ENCODE measurements around the gene VGLL3. TPM values are rescaled to one million over a fixed set of nuclear protein-coding genes. Genes with fewer than 3 reads are reported as not detected.

VGLL3 gene
- total and polyA plus RNA-seq, 2 experiments from 2014 or later = 0.06 to 0.29 TPM

DNA sequence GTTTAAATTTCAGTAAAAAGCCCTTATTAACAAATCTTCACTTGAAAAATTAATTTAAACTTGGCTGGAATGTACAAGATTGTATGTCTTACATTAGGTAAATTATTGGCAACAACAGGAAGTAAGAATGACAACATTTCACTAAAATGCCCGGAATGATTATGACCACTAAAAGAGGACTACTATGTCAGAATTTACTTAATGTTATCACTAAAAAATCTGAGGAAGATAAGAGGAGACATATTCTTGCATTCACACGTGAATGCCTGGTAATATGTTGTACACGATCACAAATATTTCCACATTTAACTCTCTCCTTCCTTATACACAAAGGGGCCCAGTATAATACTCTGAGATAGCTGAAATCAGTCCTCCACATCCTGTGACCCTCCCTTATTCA lies 29.7 kb downstream of the VGLL3 start:
- no peak overlapping the region for H3K4me3 ChIP-seq
- no peaks in the 10 kb centered on the region for H3K36me3 ChIP-seq
- no peaks in the 10 kb centered on the region for H3K27me3 ChIP-seq
- no peaks in the 10 kb centered on the region for H3K4me1 ChIP-seq (ENCODE audit: low read depth)
- H3K9me3 ChIP-seq (ENCODE audit: low read depth) = no peaks in the 10 kb centered on the region
- DNase-seq (ENCODE audit: low read depth in 1 of 2, low spot score in 1 of 2) = peak in 1 of 2 donors; percentile 32
- no peak overlapping the region for H3K27ac ChIP-seq
- TF ChIP-seq, protein P1, sequence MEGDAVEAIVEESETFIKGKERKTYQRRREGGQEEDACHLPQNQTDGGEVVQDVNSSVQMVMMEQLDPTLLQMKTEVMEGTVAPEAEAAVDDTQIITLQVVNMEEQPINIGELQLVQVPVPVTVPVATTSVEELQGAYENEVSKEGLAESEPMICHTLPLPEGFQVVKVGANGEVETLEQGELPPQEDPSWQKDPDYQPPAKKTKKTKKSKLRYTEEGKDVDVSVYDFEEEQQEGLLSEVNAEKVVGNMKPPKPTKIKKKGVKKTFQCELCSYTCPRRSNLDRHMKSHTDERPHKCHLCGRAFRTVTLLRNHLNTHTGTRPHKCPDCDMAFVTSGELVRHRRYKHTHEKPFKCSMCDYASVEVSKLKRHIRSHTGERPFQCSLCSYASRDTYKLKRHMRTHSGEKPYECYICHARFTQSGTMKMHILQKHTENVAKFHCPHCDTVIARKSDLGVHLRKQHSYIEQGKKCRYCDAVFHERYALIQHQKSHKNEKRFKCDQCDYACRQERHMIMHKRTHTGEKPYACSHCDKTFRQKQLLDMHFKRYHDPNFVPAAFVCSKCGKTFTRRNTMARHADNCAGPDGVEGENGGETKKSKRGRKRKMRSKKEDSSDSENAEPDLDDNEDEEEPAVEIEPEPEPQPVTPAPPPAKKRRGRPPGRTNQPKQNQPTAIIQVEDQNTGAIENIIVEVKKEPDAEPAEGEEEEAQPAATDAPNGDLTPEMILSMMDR (IDR thresholded peaks at IDR 0.05; ENCODE audit: low read depth, low read length) = no peak

- H3K4me3 ChIP-seq = no peak overlapping the region
- H3K9me3 ChIP-seq (ENCODE audit: low read depth) = no peaks in the 10 kb centered on the region
- no peak overlapping the region for H3K27ac ChIP-seq
- no peaks in the 10 kb centered on the region for H3K27me3 ChIP-seq
- no peak for DNase-seq (ENCODE audit: low read depth in 1 of 2, low spot score in 1 of 2)
- H3K4me1 ChIP-seq (ENCODE audit: low read depth) = no peaks in the 10 kb centered on the region
- no peaks in the 10 kb centered on the region for H3K36me3 ChIP-seq
- TF ChIP-seq, protein P1 (IDR thresholded peaks at IDR 0.05; ENCODE audit: low read depth, low read length) = no peak
Observed at GRCh38 chr3:86960550-86960949, 30.4 kb downstream of the VGLL3 start.

DNA sequence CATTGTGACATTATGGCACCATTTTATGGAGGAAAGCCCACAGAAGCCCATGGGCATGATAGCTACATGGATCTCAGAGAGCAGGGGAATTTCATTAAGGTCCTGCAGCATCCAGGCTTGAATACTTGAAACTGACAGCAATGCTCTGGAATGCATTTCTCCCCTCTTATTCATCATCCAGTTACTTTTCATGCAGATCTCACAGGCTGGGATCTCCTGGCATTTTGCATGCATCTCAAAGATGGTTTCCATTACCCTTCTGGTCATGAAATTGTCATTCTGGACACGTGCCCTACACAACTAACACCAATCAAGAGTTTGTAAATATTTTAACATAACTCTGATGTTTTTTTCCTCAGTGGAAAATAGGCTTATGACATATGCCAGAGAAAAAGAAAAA lies 32.4 kb downstream of the VGLL3 start:
- Histone ChIP-seq H3K4me3 (no peak overlapping the region), H3K4me1 (ENCODE audit: low read depth) (no peaks in the 10 kb centered on the region), H3K27me3 (no peaks in the 10 kb centered on the region), H3K9me3 (ENCODE audit: low read depth) (no peaks in the 10 kb centered on the region), H3K36me3 (no peaks in the 10 kb centered on the region), H3K27ac (no peak overlapping the region)
- DNase-seq (ENCODE audit: low read depth in 1 of 2, low spot score in 1 of 2) = peak in 1 of 2 donors; percentile 49
- TF ChIP-seq, protein P1 (IDR thresholded peaks at IDR 0.05; ENCODE audit: low read depth, low read length) = no peak

GRCh38 chr3:86954747-86955146 lies 36.2 kb downstream of the VGLL3 start:
- Histone ChIP-seq H3K9me3 (ENCODE audit: low read depth) (no peaks in the 10 kb centered on the region), H3K36me3 (no peaks in the 10 kb centered on the region)

GRCh38 chr3:86954226-86954625 lies 36.7 kb downstream of the VGLL3 start:
- no peak overlapping the region for H3K4me3 ChIP-seq
- no peak overlapping the region for H3K27ac ChIP-seq
- no peak for DNase-seq (ENCODE audit: low read depth in 1 of 2, low spot score in 1 of 2)
- H3K4me1 ChIP-seq (ENCODE audit: low read depth) = no peaks in the 10 kb centered on the region
- TF ChIP-seq, protein P1 (IDR thresholded peaks at IDR 0.05; ENCODE audit: low read depth, low read length) = no peak
- H3K36me3 ChIP-seq = no peaks in the 10 kb centered on the region
- no peaks in the 10 kb centered on the region for H3K27me3 ChIP-seq
- no peaks in the 10 kb centered on the region for H3K9me3 ChIP-seq (ENCODE audit: low read depth)

More at GRCh38 chr3:86954747-86955146, 36.2 kb downstream of the VGLL3 start:
- no peaks in the 10 kb centered on the region for H3K27me3 ChIP-seq
- TF ChIP-seq, protein P1 (IDR thresholded peaks at IDR 0.05; ENCODE audit: low read depth, low read length) = no peak
- no peaks in the 10 kb centered on the region for H3K4me1 ChIP-seq (ENCODE audit: low read depth)
- DNase-seq (ENCODE audit: low read depth in 1 of 2, low spot score in 1 of 2) = no peak
- H3K4me3 ChIP-seq = no peak overlapping the region
- no peak overlapping the region for H3K27ac ChIP-seq

GRCh38 chr3:86951322-86951721 lies 39.6 kb downstream of the VGLL3 start:
- no peak for DNase-seq (ENCODE audit: low read depth in 1 of 2, low spot score in 1 of 2)
- Histone ChIP-seq H3K27ac (no peak overlapping the region), H3K4me1 (ENCODE audit: low read depth) (no peaks in the 10 kb centered on the region), H3K9me3 (ENCODE audit: low read depth) (no peaks in the 10 kb centered on the region), H3K36me3 (no peaks in the 10 kb centered on the region), H3K27me3 (no peaks in the 10 kb centered on the region), H3K4me3 (no peak overlapping the region)
- TF ChIP-seq, protein P1 (IDR thresholded peaks at IDR 0.05; ENCODE audit: low read depth, low read length) = no peak

Data from cardiac muscle cell (in vitro differentiated cells and primary cell).